ENCODE results near the gene CETP.

GRCh38 chr16:56997931-56998330, 36.2 kb downstream of the CETP start:
- TF ChIP-seq POLR2AphosphoS5 (IDR thresholded peaks at IDR 0.05) (no peak), POLR2A (IDR thresholded peaks at IDR 0.05) (no peak), CTCF (IDR thresholded peaks at IDR 0.05) (no peak), EP300 (IDR thresholded peaks at IDR 0.05) (no peak)

Data from sigmoid colon (tissue), 4 donors.